ENCODE data around the gene ZIC1.

Gene ZIC1

DNA sequence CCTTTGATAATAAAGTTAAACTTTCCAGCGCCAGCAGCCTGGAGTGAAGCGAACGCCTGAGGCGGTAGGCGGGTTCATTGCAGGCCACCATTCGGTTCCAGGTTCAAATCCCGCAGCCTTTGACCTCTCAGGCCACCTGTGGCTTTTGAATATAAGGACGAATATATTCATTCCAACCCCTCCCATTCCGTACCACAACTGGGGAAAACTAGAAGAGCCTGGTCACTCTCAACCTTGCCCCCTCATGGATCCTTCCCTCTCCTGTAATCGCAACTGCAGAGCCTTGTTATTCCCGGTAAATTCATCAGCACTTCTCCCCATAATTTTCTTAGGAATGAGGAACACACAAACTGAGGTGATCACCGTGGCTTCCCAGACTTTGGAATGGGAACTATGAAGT lies 38.0 kb upstream of the ZIC1 start:
- TF ChIP-seq GATA2 (IDR thresholded peaks at IDR 0.05; ENCODE audit: low read depth, low read length) (no peak), GATA3 (IDR thresholded peaks at IDR 0.05; ENCODE audit: low read depth, low read length) (no peak)

DNA sequence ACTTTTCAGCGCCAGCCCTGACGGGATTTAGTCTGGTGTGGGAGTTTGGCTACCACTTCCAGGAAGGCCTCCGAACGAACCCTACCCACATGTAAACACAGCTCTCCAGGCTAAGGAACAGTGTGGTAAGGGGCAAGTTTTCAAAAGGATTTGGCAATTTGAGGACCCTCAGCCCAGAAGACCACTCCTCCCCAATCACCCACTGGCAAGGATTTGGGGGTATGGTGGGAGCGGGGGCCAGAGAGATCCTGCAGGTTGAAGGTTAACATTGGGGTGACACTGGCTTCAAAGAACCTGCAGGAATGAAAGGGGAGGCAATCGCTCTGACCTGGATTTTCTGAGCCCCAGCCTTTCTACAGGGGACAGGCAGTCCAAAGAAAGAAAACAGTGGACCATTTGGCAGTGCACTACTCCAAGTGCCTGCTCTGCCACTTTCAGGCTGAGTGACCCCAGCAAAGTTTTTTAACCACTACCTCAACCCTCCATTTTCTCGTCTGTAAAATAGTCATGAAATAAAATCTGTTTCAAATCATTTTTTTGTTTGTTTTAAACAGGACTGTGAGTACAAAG lies 37.3 kb upstream of the ZIC1 start:
- no peak for TF ChIP-seq GATA3 (IDR thresholded peaks at IDR 0.05; ENCODE audit: low read depth, low read length)
- TF ChIP-seq GATA2 (IDR thresholded peaks at IDR 0.05; ENCODE audit: low read depth, low read length) = no peak

DNA sequence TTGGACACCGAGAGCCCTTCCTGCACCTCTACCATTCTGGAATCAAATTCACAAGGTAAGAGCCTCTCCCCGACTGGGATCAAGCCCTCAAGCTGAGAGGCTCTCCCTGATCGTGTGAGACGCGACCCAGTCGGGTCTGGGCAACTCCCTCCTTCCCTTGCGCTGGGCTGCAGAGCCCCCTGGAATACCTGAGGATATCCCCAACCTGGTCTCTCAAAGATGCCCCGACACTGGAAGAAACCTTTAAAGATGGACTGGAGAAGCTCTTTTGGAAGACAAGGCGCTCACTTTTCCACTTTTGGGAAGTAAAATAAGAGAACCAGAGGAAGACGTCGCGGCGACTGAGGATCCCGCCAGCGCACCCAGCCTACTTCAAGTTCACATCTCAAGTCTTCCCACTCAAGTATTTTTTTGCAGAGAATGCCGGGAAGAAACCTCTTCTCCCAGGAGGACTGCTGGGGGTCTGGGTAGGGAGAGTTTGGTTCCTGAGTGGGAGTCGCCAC lies 36.6 kb upstream of the ZIC1 start:
- TF ChIP-seq GATA3 (IDR thresholded peaks at IDR 0.05; ENCODE audit: low read depth, low read length) = no peak
- no peak for TF ChIP-seq GATA2 (IDR thresholded peaks at IDR 0.05; ENCODE audit: low read depth, low read length)

DNA sequence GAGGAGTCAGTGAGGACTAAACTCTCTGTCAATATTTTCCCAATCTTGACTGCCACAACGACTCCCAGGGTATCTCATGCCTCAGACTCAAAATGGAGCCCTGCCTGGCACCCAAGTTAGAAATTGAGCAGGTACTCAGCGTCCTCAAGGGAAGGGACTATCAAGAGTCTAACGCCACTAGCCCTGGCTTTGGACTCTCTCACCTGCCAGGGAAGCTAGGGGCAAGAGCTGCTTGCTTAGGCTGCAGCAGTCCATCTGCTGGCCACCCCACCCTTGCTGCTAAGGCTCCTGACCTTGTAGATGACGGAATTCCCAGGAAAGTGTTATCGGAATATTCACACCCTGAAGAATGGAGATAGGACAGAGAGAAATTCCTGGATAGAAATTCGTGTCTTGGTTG lies 35.9 kb upstream of the ZIC1 start:
- TF ChIP-seq GATA2 (IDR thresholded peaks at IDR 0.05; ENCODE audit: low read depth, low read length) = no peak
- no peak for TF ChIP-seq GATA3 (IDR thresholded peaks at IDR 0.05; ENCODE audit: low read depth, low read length)

DNA sequence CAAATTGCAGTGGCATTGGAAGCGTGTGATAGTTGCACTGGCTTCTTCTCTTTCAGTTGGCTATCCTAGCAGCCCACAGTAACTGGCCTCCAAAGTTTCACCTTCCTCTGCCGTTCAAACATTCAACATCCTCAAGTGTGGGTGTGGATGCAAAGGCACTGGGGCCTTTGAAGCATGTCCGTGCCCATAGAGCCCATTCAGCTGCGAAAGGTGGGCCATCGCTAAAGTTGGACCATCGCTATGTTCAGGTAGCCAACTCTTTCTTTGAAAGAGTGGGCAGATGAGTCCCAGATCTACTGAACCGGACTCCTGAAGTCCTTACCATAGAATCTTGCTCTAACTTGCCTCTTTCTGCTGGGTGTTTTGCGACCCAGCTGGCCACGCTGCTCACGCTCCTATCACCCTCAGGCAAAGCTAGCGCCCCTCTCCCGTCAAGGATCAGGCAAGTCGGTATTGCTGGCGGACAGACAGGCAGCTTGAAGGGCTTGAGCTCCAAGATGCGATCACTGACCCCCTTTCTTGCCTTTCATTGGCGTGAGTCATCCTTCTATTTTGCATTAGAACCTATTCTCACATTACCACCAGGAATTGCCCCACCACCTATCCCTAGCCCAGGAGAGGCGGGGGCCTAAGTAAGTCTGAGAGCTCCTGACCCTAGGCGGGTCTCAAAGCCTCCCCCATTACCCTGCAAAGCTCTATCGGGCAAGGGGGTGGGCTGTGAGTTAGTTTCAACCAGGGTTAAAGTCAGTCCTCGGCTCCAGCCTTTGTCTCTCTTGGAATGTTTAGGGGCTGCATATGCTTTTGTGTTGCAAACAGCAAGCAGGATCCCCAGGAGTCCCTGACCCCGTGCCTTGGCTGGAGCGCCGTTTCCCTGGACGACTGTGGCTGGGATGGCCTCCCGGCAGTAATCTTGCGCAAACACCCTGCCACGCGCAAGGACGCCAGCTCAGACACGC lies 31.5 kb upstream of the ZIC1 start:
- TF ChIP-seq GATA2 (IDR thresholded peaks at IDR 0.05; ENCODE audit: low read depth, low read length) (no peak), GATA3 (IDR thresholded peaks at IDR 0.05; ENCODE audit: low read depth, low read length) (no peak)

DNA sequence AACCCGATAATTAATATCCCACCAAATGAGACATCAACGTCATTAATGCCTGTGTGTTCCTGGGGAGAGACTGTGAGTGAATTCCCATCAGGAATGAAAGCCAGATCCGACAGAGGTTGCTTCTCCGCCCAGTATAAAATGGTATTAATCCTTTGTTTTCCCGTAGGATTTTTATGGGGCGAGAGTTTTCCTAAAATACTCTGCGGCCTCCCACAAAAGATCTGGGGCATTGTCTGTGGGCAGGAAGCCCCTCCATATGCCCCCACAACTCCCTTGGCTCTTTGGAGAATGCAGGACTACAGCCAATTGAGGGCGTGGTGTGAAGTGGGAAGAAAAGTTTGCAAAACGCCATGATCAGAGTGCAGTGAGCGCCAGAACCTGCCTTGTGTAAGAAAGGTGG lies 29.5 kb upstream of the ZIC1 start:
- TF ChIP-seq GATA3 (IDR thresholded peaks at IDR 0.05; ENCODE audit: low read depth, low read length) (no peak), GATA2 (IDR thresholded peaks at IDR 0.05; ENCODE audit: low read depth, low read length) (no peak)

DNA sequence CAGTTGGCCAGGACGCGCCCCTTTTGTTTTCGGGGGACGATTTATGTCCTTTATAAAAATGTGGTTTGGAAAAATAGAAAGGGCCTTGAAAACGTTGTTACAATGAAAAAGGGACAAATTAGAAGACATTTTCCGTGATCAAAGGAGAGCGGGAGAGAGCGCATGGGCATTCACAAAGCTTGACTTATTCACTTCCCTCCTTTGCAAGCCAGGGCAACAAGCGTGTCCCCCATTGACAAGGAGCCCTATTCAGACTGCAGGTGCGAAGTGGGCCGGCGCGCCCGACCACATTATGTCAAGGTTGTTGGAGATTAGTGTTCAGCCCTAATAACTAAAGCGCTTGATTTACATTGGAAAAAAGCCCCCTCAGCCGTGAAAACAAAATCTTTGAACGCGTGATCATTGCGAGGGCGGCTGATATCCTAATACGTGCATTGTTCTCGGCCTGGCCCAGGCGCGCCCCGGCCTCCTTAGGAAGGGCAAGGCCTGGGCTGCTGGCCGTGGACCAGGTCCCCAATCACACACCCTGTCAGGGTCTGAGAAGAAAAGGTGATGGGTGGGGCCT lies 28.7 kb upstream of the ZIC1 start:
- TF ChIP-seq GATA2 (IDR thresholded peaks at IDR 0.05; ENCODE audit: low read depth, low read length) (no peak), GATA3 (IDR thresholded peaks at IDR 0.05; ENCODE audit: low read depth, low read length) (no peak)

DNA sequence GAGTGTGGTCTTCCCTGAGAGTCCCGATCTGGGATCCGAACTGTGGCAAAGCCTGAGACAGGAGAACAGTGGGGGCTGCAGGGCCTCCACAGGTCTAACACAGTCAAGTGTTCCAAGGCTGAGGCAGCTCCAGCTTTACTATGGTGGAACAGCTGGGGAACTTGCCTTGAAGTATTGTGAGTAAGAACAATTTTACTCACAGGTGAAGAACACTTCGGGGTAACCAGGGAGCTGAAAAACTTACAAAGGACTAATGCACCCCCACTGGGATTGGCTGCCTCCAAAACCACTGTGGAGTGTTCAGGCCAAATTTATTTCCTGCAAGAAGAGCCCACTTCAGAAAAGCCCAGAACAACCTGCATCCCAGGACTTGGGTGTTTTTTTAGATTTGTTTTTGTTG lies 28.2 kb upstream of the ZIC1 start:
- TF ChIP-seq GATA2 (IDR thresholded peaks at IDR 0.05; ENCODE audit: low read depth, low read length) = no peak
- no peak for TF ChIP-seq GATA3 (IDR thresholded peaks at IDR 0.05; ENCODE audit: low read depth, low read length)

DNA sequence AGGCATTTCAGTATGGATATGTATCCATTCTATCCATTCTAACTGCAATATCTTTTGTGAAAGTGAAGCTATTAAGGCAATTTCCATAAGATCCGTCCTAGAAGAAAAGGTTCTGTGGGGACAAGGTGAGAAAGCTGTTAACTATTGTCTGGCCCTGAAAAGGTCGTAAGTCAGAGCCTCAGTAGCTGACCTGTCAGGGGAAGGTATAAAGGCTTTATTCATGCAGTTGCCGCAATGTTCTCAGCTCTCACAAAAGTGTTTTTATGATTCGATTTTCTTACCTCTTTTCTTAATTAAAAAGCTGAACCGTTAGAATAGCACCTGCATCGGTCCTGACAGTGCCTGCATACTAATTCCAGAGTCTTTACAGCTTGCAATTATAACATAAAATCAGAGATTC lies 27.6 kb upstream of the ZIC1 start:
- TF ChIP-seq GATA2 (IDR thresholded peaks at IDR 0.05; ENCODE audit: low read depth, low read length) (no peak), GATA3 (IDR thresholded peaks at IDR 0.05; ENCODE audit: low read depth, low read length) (no peak)

DNA sequence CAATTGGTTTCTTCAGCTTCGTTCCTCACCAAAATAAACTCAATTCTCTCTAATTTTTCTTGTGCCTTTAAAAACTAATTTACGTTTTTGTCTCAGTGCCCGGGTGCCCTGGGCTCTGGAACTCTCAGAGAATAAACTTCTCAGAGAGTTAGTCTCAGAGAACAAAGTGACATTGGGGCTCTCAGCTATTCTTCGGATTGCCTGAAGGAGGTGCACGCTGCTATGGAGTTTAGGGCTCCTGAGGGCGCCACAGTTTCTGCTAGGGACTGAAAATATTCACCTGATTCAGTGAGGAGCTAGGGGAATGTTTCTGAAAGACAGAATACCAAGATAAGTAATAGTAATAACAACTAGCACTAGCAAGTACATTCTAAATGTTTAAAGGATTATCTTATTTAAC lies 25.5 kb upstream of the ZIC1 start:
- TF ChIP-seq GATA3 (IDR thresholded peaks at IDR 0.05; ENCODE audit: low read depth, low read length) (no peak), GATA2 (IDR thresholded peaks at IDR 0.05; ENCODE audit: low read depth, low read length) (no peak)

DNA sequence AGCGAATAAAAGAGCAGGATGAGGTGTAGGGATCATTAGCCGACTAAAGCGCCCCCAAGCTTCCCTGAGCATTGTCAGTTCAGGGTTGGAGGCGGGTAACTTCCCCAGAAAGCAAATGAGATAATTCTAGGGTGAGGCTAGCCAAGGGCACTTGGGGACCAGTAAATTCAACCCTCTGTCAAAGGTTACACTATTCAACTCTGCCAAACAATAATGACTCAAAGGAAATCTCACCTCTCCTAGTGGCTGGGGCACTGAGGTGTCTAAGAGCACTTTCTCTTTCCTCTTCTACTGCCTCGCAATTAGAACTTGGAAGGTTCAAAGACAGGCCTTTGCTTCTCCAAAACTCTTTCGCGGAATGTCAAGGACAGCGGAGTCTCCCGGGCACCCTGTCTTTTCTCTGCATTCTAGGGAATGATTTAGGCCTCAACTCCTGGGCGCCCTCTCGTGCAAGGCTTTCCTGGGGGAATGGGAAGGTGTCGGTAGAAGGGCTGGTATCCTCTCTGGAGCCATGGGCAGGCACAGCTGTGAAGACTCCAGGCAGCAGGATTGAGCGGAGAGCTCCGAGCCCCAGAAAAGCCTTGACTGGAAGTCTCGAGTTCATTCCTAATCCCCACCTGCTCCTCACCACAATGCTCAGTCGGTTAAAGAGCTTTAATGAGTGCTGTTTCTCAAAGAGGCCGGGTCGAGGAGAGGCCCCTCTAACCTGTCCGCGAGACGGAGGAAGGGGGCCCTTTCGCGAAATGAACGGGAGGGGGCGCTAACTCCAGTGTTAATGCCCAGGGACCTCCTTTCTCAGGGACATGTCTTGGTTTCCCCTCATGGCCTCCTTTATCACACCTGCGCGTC lies 24.7 kb upstream of the ZIC1 start:
- TF ChIP-seq GATA2 (IDR thresholded peaks at IDR 0.05; ENCODE audit: low read depth, low read length) (no peak), GATA3 (IDR thresholded peaks at IDR 0.05; ENCODE audit: low read depth, low read length) (no peak)

DNA sequence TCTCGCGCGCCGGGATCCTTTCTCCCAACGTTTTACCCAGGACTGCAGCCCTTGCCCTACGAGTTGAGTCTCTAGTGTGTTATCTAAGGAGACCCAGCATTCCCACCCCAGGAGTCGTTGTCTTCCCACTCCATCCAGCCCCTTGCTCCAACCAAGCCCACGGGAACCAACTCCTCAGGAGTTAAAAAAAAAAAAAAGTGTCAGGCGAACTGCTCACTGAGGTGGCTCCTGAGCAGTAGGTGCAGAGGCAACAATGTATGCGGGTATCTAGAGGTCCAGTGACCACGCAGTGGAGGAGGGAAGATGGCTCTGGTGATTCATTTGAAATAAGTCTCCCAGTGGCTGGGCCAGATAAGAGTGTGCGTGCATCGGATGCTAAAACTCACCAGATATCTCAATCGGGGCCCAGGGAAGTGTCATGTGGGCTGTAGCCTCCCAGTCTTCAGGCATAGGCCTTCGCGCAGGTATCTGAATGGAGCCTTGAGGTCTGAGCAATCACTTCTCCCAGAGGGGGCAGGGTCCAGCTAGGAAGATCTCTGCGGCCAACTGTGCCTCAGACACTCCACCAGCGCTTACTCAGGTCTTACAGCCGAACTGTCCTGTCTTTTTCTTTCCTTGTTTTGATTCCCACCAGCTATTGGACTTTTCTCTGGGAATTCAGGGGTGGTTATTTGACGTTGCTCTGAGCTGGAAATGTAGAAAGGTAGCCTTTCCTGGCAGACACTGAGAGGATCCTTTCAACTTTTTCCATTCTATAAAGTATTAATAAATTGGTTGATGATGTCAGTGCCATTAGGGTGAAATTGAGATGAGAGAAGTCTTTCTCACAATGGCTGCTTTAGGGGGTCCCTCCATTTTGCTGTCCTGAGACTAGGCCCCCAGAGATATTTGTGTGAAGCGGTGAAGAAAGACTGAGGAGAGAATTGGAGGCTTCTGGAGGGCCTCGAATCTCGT lies 23.8 kb upstream of the ZIC1 start:
- no peak for TF ChIP-seq GATA3 (IDR thresholded peaks at IDR 0.05; ENCODE audit: low read depth, low read length)
